GM19043 (cell line): Measurements from ENCODE around the gene FXN.

Experiments
- ATAC-seq: cut with Tn5 transposase; IDR thresholded peaks from one replicate; pipeline ENCODE4 v1.9.1; 2021; ENCODE audit warnings: low read depth; ENCODE audit not compliant: unreplicated experiment

The FXN gene

DNA sequence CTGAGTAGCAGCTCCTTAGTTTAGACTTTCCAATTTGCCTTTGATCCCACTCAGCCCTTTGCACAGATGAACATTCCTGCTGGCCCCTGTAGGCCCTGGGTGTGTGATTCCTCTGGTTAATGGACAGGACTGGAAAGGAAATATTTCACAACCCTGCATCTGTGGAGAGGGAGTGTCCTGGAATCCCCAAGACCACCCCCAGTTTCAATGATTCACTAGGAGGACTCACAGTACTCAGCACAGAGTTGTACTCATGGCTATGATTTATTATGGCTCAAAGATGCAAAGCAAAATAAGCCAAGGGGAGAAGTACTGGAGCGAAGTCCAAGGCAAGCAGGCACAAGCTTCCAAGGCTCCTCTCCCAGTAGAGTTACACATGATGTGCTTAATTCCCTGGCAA is 96.1 kb downstream of the FXN start:
- ATAC-seq, result no peak

DNA sequence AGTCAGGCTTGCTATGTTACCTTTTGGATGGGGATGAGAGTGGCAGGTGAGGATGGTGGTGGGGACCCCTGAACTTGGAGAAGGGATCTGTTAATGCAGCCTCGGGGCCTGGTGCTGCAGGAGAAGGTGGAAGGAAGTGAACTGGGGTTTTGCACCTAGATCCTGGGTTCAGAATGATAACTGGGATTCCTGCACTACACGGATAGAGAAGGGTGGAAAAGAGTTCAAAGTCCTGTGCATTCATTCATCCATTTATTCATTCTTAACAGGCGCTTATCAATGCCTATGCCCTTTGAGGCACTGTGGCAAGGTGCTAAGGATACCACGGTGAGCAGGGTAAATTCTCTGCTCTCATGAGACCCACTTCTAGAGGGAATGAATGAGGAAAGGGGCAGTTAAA is 96.8 kb downstream of the FXN start:
- ATAC-seq, result no peak

DNA sequence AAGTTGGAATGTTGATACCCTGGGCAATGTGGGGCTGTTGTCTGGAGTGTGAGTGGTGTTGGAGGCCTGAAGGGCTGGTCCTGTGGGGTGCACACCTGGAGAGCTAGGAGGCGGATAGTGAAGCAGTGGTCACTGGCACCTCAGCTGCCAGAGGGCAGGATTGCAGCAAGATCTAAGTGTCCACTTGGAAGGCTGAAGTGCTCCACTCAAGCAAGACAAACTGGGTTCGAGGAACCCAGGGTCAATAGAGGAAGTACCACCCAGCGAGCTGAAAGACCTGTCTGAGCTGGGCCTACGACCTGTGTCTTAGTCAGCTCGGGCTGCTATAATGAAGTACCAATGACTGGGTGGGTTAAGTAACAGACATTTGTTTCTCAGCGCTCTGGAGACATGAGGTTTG is 98.9 kb downstream of the FXN start:
- ATAC-seq, result no peak

DNA sequence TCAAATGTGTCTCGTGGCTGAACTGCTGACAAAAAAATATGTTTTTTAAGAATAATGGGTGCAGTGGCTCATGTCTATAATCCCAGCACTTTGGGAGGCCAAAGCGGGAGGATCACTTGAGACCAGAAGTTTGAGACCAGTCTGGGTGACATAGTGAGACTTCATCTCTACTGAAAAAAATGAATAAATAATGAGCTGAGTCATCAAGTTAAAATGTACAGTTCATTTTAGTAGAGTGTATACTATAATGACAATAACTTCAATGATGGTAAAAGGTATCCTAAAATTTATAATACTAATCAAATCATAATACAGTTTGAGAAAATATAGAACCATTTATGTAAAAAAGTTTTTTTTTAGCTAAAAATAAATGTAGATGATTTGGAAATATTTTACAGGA is 100.6 kb downstream of the FXN start:
- ATAC-seq, result no peak

- ATAC-seq, result no peak
Observed at GRCh38 chr9:69136779-69137178, 101.2 kb downstream of the FXN start.

DNA sequence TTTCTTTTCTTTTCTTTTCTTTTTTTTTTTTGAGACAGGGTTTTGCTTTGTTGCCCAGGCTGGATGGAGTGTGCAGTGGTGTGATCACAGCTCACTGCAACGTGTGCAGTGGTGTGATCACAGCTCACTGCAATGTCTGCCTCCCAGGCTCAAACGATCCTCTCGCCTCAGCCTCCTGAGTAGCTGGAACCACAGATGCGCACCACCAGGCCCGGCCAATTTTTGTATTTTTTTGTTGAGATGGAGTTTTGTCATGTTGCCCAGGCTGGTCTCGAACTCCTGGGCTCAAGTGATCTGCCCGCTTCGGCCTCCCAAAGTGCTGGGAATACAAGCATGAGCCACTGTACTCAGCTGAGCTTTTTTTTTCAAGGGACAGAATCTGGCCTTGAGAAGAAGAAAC is 101.8 kb downstream of the FXN start:
- no peak for ATAC-seq

DNA sequence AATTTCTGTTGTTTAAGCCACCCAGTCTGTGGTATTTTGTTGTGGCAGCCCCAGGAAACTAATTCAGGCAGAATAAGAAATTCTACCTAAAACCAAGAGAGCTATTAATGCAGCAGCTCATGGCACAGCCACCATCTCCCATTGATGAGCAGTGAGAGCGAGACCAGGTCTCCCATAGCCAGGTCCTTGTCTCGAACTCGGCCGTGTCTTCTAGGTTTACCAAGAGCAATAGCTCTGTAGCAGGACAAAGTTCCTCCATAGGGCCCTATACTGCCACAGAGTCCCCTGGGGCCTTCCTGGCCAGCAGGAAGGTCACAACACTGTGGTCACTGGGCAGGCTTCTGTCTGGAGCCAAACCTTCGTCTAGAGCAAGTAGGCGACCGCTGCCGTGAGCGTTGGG is 104.0 kb downstream of the FXN start:
- ATAC-seq, result no peak

- ATAC-seq, result no peak
Observed at GRCh38 chr9:69140123-69140735, 104.7 kb downstream of the FXN start.

- no peak for ATAC-seq
Observed at GRCh38 chr9:69141851-69142250, 106.3 kb downstream of the FXN start.

DNA sequence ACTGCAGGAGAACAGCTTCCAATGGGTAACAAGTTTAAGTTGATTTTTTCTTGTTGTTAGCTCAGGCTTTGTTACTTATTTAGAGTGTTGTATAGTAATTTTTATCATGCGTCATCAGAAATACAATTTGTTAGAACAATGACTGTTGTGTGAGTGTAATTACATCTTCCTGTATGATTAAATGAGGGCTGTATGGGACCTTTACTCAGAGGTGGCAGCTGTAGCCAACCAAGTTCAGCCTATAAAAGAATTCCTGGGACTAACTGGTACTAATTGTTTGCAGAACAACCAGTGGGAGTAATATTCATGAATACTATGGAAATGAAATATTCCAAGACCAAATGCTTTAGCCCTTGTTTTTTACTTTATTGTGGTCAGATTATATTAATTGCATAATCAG is 107.7 kb downstream of the FXN start:
- no peak for ATAC-seq

GRCh38 chr9:69145144-69145715 is 109.7 kb downstream of the FXN start:
- ATAC-seq, result no peak

- no peak for ATAC-seq
Observed at GRCh38 chr9:69147041-69147834, 111.7 kb downstream of the FXN start.

GRCh38 chr9:69149321-69149807 is 113.8 kb downstream of the FXN start:
- no peak for ATAC-seq
